A549 treated with GW870086 at 1 μM for 4 hours (cell line): ENCODE measurements around the gene TAGLN3. TPM values are rescaled to one million over a fixed set of nuclear protein-coding genes. Genes with fewer than 3 reads are reported as not detected.

ENCODE experiments used
- total RNA-seq: library from RNA; stranded (reverse); fragments of 200-300 nt; extraction: Qiagen RNA extraction; gene quantifications from 5 replicates; pipeline ENCODE4 v1.2.3, GENCODE V29; 2022; ENCODE audit warnings: low read depth

TAGLN3 gene
- total RNA-seq: not detected in 5 replicates

DNA sequence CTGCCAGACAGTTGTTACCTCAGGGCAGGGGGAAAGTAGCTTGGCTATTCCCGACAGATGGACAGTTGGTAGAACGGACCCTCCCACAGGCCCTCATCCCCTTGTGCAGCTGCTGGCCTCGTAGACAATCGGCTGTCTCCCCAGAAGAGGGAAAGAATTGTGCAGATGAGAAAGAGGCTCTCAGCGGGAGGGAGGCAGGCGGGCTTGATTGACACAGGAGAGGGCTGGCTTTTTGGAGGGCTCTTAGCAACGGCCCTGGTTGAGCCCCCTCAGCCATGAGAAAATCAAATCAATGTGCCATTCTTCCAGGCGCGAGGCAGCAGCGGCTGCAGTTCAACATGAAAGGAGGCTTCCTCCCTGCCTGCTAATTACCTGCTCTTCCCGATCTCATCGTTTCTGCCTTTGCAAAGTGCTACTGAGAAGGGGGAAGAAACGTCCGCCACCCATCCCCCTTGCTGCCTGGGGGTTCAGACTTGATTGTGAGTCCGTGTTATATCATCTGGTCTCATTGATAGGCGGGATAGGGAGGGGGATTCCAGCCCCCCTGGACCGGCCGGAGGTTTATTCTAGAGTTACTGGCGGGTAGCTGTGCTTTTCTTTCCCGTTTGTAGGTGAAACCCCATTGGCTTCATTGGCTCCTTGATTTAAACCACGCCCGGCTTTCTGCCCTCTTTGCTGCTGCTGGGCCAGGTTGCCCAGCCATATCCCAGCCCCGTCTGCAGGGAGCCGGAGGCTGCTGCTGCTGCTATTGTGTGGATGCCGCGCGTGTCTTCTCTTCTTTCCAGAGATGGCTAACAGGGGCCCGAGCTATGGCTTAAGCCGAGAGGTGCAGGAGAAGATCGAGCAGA is at the start of gene TAGLN3:
Gene TAGLN3 (plus strand): TSS at position 287 of the 848 bp plus-strand sequence. CDS start 501 bp downstream, at position 788.

DNA sequence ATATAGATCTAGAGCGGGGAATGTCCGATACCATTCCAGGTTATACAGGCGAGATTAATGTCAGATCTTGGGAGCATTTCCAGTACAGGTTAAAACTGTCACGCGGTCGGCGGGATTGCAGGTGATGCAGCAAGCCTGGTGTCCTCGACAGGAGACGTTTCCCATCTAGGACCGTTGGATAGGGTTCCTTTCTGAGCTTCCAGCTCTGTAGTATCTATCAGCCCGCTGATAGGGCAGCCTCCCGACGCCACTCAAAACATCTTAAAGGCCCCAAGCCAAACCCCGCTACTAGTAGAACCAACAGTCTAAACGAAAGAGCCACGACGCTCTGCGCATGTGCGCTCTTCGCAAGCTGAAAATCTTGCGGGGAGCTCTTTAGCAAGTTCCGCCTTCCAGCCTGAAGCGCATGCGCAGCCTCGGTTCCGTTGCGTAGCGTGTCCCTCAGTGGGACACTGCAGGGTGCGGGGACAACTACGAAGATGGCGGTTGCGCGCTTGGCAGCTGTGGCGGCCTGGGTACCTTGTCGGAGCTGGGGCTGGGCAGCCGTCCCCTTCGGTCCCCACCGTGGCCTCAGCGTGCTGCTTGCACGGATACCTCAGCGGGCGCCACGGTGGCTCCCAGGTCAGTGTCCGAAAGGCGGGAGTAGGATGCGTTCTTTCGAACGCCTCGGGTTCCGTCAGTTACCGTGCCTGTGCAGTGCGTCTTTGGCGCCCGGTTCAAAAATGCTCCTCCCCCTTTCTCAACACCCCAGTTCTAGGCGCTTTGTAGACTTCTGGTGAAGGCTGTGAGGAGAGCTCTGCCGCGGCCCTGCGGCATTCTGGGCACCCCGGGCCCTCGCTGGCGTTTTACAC is 19.9 kb upstream of the TAGLN3 start, which contains the start of gene ABHD10:
Gene ABHD10 (plus strand): TSS at position 444 of the 851 bp plus-strand sequence. CDS start 36 bp downstream, at position 480.

DNA sequence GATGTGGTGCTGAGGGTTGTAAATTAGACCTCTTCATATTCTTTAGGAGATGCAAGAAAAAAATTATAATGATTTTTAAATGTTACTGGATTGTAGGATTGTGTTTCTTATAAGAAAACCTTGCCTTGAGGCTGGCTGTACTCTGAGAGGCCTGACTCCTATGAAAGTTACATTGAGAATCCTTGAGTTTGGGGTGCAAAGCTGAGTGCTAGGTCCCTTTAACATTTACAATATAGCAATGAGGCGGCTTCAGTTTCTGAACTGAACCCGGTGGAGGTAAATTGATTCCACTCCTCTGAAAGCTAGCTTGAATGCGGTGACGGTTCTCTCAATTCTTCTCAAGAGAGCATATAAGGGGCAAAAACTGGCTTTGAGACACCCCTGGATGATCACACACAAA is 35.7 kb downstream of the TAGLN3 start, which contains the start of gene TMPRSS7:
Gene TMPRSS7 (plus strand): TSS at position 301 of the 400 bp plus-strand sequence. CDS start 110 bp downstream, outside the sequence.

Other genes starting within 250 kb of the TAGLN3 start
- gene PHLDB2, start 139.7 kb upstream of the TAGLN3 start, total RNA-seq: 16.3 to 32.5 TPM (median 26.1 TPM) in 5 replicates
- 16.2 to 21.1 TPM (median 20.1 TPM) in 5 replicates for gene ABHD10, start 19.9 kb upstream of the TAGLN3 start, total RNA-seq
- gene TMPRSS7, start 35.8 kb downstream of the TAGLN3 start, total RNA-seq: 0.12 to 0.16 TPM (median 0.14 TPM) in 4 of 5 replicates, not detected in the other
- 10.4 to 14.0 TPM (median 11.3 TPM) in 5 replicates for gene C3orf52, start 87.5 kb downstream of the TAGLN3 start, total RNA-seq
- gene GCSAM, start 134.3 kb downstream of the TAGLN3 start, total RNA-seq: not detected in 5 replicates